KMS-11 (cell line): ENCODE results near the gene IL1F10.

Experiments used
- H2AFZ ChIP-seq: fragments of 200-600 bp; sonication (generic); 2 replicates; pipeline ENCODE4 v1.6.1; 2016; ENCODE audit warnings: antibody characterized with exemption, mixed run types, low read depth
- H3K27ac ChIP-seq: fragments of 200-600 bp; sonication (generic); 2 replicates; pipeline ENCODE4 v1.6.1; 2016; ENCODE audit warnings: mild to moderate bottlenecking, mixed run types
- H3K27me3 ChIP-seq: fragments of 200-600 bp; sonication (generic); 2 replicates; pipeline ENCODE4 v1.6.1; 2017; ENCODE audit warnings: mild to moderate bottlenecking, low read depth, mixed run types, moderate library complexity; ENCODE audit not compliant: insufficient read depth
- H3K36me3 ChIP-seq: fragments of 200-600 bp; sonication (generic); 2 replicates; pipeline ENCODE4 v1.6.1; 2017; ENCODE audit warnings: mild to moderate bottlenecking, mixed run types; ENCODE audit not compliant: insufficient read depth
- H3K4me1 ChIP-seq: fragments of 200-600 bp; sonication (generic); 2 replicates; pipeline ENCODE4 v1.6.1; 2016; ENCODE audit warnings: mild to moderate bottlenecking, low read depth, mixed run types; ENCODE audit not compliant: poor library complexity, severe bottlenecking
- H3K4me2 ChIP-seq: fragments of 200-600 bp; sonication (generic); 2 replicates; pipeline ENCODE4 v1.7.0; 2016; ENCODE audit warnings: mild to moderate bottlenecking, mixed run types
- H3K4me3 ChIP-seq: fragments of 200-600 bp; sonication (generic); IDR thresholded peaks from 2 replicates; pipeline ENCODE4 v1.6.1; 2017; ENCODE audit warnings: low read depth, low read length, mixed read lengths; ENCODE audit not compliant: insufficient read depth
- H3K79me2 ChIP-seq: fragments of 200-600 bp; sonication (generic); 2 replicates; pipeline ENCODE4 v1.6.1; 2016; ENCODE audit warnings: low read depth, mixed run types; ENCODE audit not compliant: insufficient read depth
- H3K9ac ChIP-seq: fragments of 200-600 bp; sonication (generic); 2 replicates; pipeline ENCODE4 v1.6.1; 2016; ENCODE audit warnings: mild to moderate bottlenecking, mixed run types
- H4K20me1 ChIP-seq: fragments of 200-600 bp; sonication (generic); 2 replicates; pipeline ENCODE4 v1.6.1; 2016; ENCODE audit warnings: mild to moderate bottlenecking, mixed run types; ENCODE audit not compliant: insufficient read depth
- CTCF ChIP-seq: fragments of 200-600 bp; sonication (generic); conservative IDR thresholded peaks from 2 replicates; pipeline ENCODE4 v1.6.1; 2017; ENCODE audit warnings: low read depth, mild to moderate bottlenecking, antibody characterized with exemption, low read length, moderate library complexity, mixed read lengths

IL1F10 gene

DNA sequence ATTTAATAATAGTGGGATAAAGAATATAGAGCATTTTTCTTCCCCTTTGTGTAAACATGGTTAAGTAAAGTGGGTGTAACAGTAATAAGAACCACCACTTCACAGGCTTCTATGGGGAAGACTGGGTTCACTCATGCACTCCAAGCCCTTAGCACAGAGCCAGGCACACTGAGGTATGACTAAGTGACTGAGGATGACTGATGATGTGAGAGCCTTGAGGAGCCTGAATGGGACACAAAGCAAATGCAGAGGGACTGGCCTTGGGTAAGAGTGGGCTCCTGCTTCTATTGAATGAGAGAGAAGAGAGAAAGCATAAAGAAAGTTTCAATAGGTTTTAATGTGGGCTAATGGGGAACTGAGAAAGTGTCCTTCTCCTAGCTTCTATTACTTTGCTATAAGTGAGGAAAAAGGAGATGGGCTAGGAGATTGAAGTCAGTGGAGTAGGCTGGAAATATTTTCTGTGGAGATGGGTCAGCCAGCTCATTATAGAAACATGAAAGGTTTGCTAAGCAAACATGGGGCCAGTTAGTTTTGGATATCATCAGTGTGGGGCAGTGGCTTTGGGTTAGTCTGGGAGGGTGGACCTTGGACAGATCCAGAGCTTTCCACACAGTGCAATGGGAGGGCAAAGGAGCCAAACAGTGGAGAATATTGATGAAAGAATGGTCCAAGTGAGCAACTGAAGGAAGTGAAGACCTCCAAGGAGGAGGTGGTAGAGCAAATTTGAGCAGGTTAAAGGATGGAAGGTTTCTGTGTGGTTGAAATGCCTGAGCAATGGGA, 20.6 kb downstream of the IL1F10 start:
- H3K27ac ChIP-seq: no peak overlapping the region

DNA sequence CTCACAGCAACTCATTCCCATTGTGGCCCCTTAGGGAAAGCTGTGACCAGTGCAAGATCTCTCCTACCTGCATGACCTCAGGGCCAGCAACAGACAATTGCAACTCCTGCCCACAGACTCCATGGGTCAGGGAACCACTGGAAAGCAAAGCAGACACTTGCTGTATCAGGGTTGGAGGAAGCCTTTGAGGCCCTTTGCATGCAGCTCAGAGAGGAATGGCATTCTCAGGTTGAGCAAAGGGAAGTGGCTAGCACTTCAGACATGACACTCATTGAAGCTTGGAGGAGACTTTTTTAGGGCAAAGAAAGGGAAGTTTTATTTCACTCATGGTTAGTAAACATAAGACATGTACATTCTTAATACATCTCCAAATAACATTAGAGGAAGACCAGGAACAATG, 22.1 kb downstream of the IL1F10 start:
- TF ChIP-seq CTCF: no peak
- Histone ChIP-seq H3K4me1 (no peaks in the 10 kb centered on the region), H4K20me1 (no peaks in the 10 kb centered on the region), H3K9ac (no peak overlapping the region), H3K27me3 (no peaks in the 10 kb centered on the region), H3K4me3 (no peak overlapping the region), H2AFZ (no peak overlapping the region), H3K27ac (no peak overlapping the region), H3K4me2 (no peak overlapping the region), H3K36me3 (no peaks in the 10 kb centered on the region), H3K79me2 (no peaks in the 10 kb centered on the region)

More for the DNA sequence above, 20.6 kb downstream of the IL1F10 start:
- Histone ChIP-seq H3K79me2 (no peaks in the 10 kb centered on the region), H4K20me1 (no peaks in the 10 kb centered on the region), H3K4me2 (no peak overlapping the region), H3K36me3 (no peaks in the 10 kb centered on the region), H3K9ac (no peak overlapping the region), H3K27me3 (no peaks in the 10 kb centered on the region), H3K4me3 (no peak overlapping the region), H3K4me1 (no peaks in the 10 kb centered on the region), H2AFZ (no peak overlapping the region)
- TF ChIP-seq CTCF: no peak

- H3K4me3 ChIP-seq: no peak overlapping the region
- no peaks in the 10 kb centered on the region for H4K20me1 ChIP-seq
- H3K27me3 ChIP-seq: no peaks in the 10 kb centered on the region
- H3K27ac ChIP-seq: no peak overlapping the region
- no peak overlapping the region for H3K4me2 ChIP-seq
- H3K4me1 ChIP-seq: no peaks in the 10 kb centered on the region
- no peak overlapping the region for H2AFZ ChIP-seq
- TF ChIP-seq CTCF: no peak
- H3K79me2 ChIP-seq: no peaks in the 10 kb centered on the region
- H3K9ac ChIP-seq: no peak overlapping the region
- no peaks in the 10 kb centered on the region for H3K36me3 ChIP-seq
Observed at GRCh38 chr2:113091231-113091896, 23.6 kb downstream of the IL1F10 start.

DNA sequence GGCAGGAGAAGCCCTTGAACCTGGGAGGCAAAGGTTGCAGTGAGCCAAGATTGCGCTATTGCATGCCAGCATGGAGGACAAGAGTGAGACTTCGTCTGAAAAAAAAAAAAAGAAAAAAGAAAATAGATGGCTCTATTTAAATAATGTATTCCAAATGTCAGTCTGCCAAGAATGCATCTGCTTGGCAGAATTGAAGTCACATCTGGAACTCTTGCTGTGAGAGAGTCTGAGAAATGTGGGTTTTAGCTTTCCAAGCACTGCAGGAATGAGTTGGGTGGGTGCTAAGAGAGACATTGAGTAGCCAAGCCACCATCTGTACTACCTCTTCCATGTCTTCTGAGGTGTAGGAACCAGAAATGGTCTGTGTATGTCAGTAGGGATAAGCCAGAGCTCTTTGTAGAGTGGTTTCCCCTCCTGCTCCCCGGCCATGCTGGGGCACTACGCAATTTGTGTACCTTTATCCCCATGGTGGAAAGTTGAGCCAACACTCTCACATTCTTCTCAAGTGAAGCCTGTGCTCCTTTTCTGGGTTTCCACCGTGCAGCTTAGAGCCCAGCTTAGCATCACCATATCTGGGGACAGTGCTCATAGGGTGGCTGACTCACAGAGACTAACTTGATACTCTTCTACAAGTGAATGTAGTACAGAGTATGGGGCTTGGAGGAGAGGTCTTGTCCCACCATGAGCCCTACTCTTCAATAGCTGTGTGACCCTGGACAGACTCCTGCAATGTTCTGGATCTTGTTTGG, 25.3 kb downstream of the IL1F10 start:
- Histone ChIP-seq H2AFZ (no peak overlapping the region), H3K79me2 (no peaks in the 10 kb centered on the region), H3K4me2 (no peak overlapping the region), H3K27ac (no peak overlapping the region), H3K9ac (no peak overlapping the region), H4K20me1 (no peaks in the 10 kb centered on the region), H3K27me3 (no peaks in the 10 kb centered on the region), H3K36me3 (no peaks in the 10 kb centered on the region), H3K4me3 (no peak overlapping the region), H3K4me1 (no peaks in the 10 kb centered on the region)
- no peak for TF ChIP-seq CTCF
